PC-3 (cell line): ENCODE data around the gene SLC41A3.

ENCODE experiments used
- EZH2 ChIP-seq: fragments of 300-600 bp; sonication (generic); IDR thresholded peaks from one replicate; pipeline ENCODE4 v1.6.1; 2017; ENCODE audit warnings: antibody characterized with exemption, mild to moderate bottlenecking, low read length; ENCODE audit not compliant: unreplicated experiment
- TF ChIP-seq, protein P1 (sequence below): fragments of 300-600 bp; sonication (generic); conservative IDR thresholded peaks from 2 replicates; pipeline ENCODE4 v1.5.1; 2017; ENCODE audit warnings: antibody characterized with exemption, low read depth, mild to moderate bottlenecking, low read length

- TF ChIP-seq, protein P1, sequence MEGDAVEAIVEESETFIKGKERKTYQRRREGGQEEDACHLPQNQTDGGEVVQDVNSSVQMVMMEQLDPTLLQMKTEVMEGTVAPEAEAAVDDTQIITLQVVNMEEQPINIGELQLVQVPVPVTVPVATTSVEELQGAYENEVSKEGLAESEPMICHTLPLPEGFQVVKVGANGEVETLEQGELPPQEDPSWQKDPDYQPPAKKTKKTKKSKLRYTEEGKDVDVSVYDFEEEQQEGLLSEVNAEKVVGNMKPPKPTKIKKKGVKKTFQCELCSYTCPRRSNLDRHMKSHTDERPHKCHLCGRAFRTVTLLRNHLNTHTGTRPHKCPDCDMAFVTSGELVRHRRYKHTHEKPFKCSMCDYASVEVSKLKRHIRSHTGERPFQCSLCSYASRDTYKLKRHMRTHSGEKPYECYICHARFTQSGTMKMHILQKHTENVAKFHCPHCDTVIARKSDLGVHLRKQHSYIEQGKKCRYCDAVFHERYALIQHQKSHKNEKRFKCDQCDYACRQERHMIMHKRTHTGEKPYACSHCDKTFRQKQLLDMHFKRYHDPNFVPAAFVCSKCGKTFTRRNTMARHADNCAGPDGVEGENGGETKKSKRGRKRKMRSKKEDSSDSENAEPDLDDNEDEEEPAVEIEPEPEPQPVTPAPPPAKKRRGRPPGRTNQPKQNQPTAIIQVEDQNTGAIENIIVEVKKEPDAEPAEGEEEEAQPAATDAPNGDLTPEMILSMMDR = no peak
- no peak for TF ChIP-seq EZH2
These were observed 1.4 kb upstream of the SLC41A3 start for GRCh38 chr3:126085276-126085675.
